Midbrain (tissue), 1 donor: Measurements from ENCODE around the gene ACACB.

ENCODE experiments used
- DNase-seq: peaks from one replicate; lab custom pipeline; 2025; lab: John Stamatoyannopoulos, UW

ACACB gene

DNA sequence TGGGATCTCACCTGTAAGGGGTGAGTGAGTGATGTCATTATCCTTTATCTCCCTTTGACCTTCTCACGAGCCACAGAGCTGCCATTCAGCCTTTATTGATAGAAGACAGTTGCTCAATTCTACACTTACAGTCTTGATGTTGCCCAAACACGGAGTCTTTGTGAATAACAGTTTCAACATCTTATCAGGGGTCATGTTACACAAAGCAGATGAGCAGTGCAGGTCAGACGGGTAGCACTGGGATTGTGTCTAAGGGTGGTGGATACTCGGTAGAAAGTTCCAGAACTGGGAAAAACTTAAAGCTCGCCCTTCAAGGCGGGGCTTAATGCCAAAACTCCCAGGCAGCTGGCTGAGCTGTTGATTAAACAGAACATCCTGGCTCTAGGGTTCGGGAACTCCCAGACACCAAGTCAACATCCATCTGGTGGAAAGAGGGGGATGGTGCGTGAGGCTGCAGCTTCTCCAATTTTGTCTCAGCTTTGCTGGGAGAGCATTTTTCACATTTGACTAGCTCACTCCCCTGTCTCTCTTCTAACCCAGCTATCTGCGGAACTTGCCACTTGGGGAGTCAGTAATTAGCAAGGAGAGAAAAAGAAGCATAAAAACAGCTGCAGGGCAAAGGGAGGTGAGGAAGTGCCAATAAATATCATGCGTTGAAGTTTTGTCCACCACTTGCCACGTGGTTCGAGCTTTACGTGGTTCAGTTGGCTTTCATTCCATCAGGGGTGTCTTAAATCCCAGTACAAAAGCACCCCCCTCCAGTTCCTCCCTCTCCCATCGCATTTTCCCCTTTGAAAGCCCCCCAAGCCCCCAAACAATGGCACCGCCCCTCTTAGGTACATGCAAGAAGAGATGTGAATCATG, 161.7 kb downstream of the ACACB start:
- no peak for DNase-seq

GRCh38 chr12:109278912-109279311, 162.5 kb downstream of the ACACB start:
- no peak for DNase-seq

DNA sequence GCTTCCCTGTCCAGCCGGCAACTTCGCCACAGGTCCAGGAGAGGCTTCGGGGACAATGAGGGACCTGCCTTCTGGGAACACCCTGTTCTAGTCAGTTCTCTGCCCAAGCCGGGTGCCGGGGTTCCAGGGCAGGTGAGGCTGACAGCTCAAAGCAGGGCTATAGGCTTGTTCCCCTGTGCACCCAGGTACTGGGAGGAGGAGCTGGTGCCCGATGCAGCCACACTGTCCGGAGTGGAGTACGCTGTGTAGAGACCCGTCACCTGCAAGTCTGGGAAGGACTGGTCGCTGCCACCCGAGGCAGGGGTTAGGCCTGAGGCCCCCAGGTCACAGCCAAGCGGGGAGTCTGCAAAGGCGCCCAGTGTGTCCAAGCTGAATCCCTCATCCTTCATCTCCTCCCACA, 163.1 kb downstream of the ACACB start:
- DNase-seq, result no peak

- no peak for DNase-seq
Measured at GRCh38 chr12:109281452-109281851, 165.1 kb downstream of the ACACB start.

DNA sequence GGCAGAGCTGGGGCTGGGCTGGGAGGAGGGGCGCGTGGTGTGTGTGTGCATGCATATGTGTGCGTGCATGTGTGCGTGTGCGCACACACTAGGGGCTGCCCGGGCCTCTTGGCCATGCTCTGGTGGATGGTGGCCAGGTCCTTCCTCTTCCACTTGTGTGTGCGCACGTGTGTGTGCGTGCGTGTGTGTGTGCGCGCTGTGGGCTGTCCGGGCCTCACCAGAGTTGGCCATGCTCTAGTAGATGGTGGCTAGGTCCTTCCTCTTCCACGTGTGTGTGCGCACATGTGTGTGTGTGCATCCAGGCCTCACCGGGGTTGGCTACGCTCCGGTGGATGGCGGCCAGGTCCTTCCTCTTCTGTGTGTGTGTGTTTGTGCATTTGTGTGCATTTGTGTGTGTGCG, 168.0 kb downstream of the ACACB start:
- DNase-seq, result no peak

GRCh38 chr12:109286252-109286651, 169.9 kb downstream of the ACACB start:
- DNase-seq, result no peak

GRCh38 chr12:109286652-109287051, 170.3 kb downstream of the ACACB start:
- DNase-seq, result no peak

DNA sequence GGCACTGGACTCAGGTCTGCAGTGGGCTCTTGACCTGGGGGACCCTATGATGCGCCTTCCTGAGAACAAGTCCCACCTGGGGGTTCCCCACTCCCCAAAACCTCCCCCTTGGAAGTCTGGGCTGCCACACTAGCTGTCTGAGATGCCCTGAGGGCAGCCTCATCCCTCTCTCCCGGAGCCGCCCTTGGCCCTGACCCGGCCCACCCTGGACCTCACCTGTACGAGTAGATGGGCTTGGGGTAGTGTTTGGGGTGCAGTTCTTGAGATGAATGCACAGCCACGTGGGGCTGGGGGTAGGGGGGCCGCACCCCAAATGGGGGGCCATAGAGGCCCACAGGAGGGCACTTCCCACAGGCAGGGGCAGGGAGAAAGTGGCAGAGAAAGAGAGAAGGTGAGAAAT, 170.8 kb downstream of the ACACB start:
- DNase-seq, result no peak

DNA sequence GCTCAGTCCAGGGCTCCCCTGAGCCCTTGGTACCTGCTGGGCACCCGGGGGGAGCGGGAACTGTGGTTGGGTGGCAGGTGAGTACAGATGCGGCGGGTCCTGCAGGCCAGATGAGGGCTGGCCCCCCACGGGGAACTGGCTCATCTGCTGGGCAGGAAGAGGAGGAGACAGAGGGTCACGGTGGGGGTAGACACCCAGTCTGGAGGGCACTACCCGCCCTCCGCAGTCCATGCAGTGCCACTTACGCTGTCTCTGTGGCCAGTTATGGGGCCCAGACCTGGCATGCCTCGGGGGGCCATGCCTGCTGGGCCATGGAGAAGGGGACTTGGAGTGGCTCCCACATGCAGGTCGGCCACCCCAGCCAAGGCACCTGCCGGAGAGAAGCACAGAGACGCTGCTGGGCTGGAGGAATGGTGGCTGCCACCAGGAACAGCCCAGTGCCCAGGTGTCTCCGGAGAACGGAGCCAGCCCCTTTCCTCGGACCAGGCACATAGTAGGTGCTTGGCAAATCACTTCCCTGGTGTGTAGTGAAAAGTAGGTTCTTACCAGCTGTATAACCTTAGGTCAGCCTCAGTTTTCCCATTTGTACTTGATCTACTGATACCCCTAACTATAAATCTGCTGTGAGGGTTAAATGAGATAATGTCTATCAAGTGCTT, 171.6 kb downstream of the ACACB start:
- DNase-seq, result no peak

- no peak for DNase-seq
Measured at GRCh38 chr12:109288571-109288970, 172.2 kb downstream of the ACACB start.

DNA sequence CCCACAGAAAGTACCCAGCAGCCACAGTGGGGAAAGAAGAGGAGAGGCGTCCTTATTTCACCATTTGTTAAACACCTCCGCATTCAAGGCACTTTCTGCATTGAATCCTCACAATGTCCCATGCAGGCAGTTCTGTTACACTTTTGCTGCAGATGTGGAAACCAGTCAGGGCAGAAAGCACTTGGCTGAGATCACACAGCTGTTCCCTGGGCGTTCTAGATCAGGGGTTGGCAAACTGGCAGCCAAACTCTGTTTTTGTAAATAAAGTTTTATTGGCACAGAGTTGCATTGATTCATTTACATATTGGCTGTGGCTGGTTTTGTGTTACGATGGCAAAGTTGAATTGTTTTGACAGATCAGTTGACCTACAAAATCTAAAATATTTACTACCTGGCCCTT, 172.6 kb downstream of the ACACB start:
- DNase-seq, result no peak

GRCh38 chr12:109289551-109289950, 173.2 kb downstream of the ACACB start:
- no peak for DNase-seq

DNA sequence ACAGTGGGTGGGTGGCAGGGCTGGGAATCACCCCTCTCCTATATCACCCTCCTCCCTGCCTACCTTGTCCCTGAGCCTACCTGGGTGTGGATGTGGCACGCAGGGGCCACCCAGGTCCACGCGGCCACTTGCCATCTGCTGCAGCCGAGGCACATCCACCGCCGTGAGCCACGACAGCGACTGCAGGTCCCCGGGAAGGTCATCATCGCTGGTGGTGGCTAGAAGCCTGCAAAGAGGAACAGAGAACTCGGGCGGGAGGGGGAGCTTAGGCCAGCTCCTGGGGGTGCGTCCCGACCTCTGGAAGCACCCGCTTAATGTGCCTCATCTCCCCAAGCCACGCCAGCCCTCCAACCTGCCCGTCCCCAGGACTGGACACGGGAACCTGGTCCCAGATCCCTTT, 173.7 kb downstream of the ACACB start:
- no peak for DNase-seq

DNA sequence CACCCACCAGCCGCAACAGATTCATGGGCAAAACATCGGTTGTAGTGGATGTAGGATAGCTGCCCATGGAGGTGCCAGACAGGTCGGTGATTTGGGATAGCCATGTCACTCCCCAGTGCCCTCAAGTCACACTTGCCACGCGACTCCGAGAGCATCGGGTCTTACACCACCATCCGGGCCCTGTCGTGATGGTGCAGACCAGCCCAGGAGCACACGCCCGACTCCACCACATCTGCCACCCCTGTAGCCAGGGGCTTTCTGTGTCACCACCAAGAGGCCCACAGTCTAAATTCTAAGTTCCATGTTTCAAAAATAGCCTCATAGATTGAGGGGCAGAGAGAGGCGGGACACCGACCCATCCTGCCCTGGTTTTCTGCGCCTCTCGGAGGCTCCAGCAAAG, 174.7 kb downstream of the ACACB start:
- no peak for DNase-seq

DNA sequence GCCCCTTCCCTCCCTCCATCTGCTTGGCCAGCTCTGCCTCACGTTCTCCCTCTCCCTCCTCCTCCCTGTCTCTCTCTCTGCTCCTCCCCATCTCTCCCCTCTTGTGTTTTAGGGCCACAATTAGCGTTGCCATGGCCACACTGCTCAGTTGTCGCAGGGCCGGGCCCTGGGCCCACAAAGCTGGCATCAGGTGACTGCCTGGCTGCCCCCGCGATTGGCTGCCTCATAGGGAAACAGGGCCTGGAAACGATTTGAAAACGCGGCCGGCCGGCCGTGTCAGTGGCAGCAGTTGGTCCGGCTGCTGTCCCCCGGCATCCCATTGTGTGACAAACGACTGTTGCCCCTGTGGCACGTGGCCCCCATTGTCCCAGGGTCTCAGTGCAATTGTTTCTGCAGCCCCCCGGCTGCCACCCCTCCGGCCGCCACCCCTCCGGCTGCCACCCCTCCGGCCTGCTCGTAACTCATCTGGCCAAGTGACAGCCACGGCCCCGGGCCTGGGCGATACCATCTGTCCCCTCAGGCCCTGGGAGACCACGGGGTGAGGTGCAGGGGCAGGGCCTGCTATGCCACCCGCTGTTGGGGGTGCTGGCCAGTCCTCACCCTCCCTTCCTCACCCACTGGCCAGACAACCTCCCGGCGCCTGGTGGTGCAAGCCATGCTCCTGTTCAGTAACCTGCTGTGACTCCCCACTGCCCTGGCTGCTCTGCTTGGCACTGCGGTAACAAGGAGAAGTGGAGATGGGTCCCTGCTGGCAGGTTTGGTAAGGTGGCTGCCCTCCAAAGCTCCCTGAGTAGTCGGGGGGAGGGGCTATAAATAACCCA, 175.3 kb downstream of the ACACB start:
- DNase-seq, result peak; percentile 85

DNA sequence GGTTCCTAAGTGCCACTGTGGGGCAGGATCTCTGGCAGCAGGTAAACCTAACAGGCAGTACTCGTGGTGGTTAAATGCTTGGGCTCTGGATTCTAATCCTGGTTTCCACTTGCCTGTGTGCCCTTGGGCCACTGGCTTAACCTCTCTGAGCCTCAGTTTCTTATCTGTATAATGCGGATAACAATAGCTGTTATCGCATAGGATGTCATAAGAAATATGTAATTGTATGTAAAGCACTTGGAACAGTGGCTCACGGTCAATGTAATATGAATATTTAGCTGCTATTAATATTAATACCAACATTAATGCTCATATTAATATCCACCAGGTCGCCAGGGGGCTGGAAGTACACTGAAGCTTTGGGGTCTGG, 175.9 kb downstream of the ACACB start:
- no peak for DNase-seq

DNA sequence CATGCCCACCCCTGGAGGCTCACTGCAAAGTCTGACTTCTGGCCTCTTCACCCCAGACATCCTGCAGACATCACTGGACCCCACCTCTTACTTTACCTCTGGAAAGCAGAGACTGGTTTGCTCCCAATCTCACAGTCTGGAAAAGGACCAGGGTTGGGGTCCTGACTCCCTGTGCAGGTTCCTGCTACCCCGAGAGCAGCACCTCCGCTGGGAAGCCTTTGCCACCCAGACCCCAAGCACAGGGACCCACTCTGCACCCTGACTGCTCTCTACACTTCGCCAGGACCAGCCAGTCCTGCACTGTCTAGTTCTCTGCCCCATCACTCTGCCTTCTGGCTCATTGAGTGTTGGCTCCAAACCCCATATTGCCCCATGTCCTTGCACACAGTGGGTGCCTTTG, 176.7 kb downstream of the ACACB start:
- no peak for DNase-seq

DNA sequence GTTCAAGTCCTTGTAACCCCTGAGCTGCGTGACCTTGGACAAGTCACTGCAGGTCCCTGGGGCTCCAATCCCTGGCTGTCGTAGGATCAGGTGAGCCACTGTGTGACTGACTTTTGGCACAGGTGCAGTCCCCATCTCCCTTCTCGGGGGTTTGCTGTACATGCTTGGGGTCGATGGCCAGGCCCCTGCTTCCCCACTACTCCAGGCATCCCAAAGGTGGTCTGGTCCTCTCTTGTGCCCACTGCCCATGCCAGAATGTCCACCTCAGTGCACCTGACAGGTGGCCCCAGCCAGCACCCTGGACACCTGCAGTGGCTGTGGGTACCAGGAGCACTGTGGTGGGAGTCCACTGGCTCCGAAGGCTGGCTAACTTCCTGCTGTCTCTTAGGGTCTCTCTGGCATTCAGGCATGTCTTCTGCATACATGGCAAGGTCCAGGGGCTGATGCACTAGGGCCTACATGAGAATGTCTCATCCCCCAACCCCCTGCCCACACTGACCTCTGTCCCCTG, 178.0 kb downstream of the ACACB start:
- no peak for DNase-seq

- no peak for DNase-seq
Measured at GRCh38 chr12:109295764-109296425, 179.5 kb downstream of the ACACB start.

DNA sequence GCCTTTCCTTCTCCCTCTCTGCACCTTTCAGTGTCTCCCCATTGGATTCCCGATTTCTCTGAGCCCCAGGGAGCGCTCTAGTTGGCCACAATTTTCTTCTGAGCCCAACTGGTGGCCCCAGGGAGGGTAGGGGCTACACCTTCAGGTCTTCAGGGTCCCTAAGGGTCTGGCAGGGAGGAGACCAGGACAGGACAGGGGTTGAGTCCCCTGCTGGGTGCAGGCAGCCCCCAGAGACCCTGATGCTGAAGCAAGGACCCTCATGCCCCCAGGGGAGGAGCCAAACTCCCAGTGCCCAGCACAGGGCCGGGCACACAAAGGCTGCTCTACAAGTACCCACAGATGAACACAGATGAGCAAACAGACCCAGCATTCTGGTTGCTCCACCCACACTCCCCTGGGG, 180.0 kb downstream of the ACACB start:
- DNase-seq, result no peak

- DNase-seq, result no peak
Measured at GRCh38 chr12:109299849-109300248, 183.5 kb downstream of the ACACB start.

- DNase-seq, result no peak
Measured at GRCh38 chr12:109301643-109302168, 185.3 kb downstream of the ACACB start.
